GM18870 (cell line): ENCODE results near the gene GLRX3.
"Not testable (repeated sequence)": the region's sequence is repeated elsewhere in the genome, so short reads cannot be mapped to it uniquely, and the experiment has no call there.

Experiments
- ATAC-seq: cut with Tn5 transposase; IDR thresholded peaks from one replicate; pipeline ENCODE4 v1.9.1; 2021; ENCODE audit warnings: moderate library complexity; ENCODE audit not compliant: unreplicated experiment

GLRX3 gene

DNA sequence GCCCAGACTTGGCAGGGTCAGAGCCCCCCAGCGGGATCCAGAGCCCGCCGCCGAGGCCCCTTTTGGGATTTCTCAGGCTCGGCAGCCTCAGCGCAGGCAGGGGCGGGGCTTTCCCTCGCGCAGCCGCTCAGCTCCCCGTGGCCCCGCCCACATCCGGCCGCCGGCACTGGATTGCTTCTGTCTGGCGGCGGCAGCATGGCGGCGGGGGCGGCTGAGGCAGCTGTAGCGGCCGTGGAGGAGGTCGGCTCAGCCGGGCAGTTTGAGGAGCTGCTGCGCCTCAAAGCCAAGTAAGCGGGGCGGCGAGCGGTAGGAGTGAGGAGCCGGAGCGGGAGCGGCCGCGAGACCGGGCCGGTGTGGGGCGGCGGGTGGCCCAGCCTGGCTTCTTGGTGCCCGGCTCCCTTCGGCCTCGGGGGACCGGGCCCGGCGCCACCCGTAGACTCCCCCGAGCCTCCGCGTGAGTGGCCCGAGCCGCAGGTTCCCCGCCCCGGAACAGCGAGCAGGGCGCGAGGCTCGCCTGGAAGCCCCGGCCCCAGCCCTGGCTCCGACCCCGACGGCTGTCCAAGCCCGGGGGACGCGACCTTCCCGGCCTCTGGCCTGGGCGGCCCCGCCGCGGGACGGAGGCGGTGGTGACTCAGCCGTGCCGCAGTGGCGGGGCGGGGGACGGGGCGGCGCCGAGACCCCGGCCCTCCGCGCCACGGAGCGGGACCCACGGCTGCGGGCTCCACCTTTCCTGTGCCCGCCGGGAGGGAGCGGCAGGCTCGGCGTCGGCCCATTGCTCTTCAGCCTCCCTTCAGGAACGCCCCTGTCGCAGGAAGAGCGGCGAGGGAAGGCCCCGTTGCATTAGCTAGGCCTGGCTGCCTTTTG lies at the start of gene GLRX3:
Gene GLRX3, plus strand, starts transcription at position 166 of the 864 bp plus-strand sequence. Its CDS starts 30 bp downstream, at position 196.
- ATAC-seq: peak; percentile 51

DNA sequence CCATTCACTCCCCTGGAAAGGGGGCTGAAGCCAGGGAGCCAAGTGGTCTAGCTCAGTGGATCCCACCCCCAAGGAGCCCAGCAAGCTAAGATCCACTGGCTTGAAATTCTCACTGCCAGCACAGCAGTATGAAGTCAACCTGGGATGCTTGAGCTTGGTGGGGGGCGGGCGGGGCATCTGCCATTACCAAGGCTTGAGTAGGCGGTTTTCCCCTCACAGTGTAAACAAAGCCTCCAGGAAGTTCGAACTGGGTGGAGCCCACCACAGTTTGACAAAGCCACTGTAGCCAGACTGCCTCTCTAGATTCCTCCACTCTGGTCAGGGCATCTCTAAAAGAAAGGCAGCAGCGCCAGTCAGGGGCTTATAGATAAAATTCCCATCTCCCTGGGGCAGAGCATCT lies 45.6 kb upstream of the GLRX3 start:
- not testable (repeated sequence) for ATAC-seq

DNA sequence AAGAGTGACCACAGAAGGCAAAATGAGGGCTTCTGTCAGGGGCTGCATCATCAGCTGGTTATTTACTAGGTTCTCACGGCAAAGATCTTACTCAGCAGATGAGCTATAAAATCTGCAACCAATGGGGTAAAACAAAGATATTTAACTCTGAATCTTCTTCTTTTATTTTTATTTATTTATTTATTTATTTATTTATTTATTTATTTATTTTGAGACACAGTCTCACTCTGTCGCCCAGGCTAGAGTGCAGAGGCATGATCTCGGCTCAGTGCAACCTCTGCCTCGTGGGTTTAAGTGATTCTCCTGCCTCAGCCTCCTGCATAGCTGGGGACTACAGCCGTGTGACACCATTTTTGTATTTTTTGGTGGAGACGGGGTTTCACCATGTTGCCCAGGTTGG lies 36.8 kb upstream of the GLRX3 start:
- no peak for ATAC-seq

DNA sequence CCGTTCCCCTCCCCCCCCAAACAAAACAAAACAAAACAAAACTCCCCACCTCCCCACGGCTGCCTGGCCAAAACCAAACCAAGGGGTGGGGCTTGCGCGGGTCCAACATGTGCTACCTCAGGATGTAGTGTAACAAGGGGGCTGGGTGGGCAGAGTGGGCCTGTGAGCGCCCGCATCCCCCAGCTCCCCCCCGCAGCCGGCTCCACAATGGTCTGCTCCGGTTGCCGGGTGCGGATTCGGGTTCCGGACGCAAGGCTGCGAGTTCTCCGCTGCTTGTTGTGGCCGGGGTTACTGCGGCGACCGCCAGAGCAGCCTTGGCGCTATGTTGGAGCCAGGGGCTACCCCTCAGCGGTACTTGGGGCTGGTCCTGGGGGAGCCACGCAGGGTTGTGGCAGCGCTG lies 30.5 kb upstream of the GLRX3 start:
- ATAC-seq: no peak

DNA sequence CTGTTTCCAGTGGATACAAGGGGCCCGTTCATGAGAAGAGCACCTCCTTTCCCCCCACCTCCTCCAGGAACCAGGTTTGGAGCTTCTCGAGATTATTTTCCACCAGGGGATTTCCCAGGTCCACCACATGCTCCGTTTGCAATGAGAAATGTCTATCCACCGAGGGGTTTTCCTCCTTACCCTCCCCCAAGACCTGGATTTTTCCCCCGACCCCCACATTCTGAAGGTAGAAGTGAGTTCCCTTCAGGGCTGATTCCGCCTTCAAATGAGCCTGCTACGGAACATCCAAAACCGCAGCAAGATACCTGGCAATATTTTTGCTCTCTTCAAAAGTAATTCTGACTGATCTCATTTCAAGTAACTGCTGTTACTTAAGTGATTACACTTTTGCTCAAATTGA lies 28.0 kb upstream of the GLRX3 start:
- ATAC-seq: not testable (repeated sequence)

DNA sequence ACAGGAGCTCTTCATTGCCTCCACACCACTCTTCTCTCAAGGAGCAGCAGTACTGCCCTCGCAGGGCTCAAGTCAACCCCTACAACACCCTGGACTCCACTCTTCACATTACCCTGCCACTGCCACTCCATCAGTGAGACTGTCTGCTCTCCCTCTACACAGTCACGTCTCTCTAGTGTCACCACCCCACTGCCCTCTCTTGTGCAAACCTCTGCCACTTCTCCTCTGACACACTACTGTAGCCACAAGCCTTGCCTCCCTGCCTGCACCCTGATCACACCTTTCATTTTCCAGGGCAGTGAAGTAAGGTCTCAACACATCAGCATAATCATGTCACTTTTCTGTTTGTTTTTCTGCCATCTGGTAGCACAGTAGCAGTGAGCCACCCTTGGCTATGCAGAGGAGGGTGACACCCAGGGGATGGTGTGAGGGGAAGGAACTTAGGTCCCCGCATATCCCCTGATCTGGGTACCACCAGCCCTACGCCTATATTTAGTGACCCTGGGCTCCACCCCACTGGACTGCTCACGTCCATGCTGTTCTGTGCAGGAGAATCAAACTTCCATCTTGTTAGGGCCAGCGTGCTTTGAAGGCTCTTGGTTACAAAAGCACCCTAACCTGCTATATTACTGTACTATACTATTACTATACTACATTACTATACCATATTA lies 27.1 kb upstream of the GLRX3 start:
- no peak for ATAC-seq

DNA sequence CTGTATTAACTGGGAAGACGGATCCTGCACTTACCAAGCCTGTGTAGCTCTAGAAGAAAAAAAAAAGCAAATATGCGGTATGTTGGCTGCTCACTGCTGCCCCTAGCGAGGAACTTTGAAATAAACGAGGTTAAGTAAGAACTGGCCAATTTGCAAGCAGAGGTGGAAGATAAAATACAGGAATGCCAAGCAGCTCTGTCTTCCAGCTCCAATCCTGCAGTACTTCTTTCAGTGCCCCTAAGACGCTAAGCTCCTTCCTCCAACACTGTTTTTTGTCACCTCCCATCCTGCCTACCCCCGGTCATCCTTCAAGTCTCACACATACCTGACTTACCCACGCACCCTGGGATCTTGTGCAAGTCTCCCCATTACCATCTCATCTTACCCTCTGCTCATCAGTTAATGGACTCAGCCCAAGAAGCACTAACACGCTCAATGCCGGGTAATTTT lies 26.4 kb upstream of the GLRX3 start:
- ATAC-seq: peak; percentile 18

DNA sequence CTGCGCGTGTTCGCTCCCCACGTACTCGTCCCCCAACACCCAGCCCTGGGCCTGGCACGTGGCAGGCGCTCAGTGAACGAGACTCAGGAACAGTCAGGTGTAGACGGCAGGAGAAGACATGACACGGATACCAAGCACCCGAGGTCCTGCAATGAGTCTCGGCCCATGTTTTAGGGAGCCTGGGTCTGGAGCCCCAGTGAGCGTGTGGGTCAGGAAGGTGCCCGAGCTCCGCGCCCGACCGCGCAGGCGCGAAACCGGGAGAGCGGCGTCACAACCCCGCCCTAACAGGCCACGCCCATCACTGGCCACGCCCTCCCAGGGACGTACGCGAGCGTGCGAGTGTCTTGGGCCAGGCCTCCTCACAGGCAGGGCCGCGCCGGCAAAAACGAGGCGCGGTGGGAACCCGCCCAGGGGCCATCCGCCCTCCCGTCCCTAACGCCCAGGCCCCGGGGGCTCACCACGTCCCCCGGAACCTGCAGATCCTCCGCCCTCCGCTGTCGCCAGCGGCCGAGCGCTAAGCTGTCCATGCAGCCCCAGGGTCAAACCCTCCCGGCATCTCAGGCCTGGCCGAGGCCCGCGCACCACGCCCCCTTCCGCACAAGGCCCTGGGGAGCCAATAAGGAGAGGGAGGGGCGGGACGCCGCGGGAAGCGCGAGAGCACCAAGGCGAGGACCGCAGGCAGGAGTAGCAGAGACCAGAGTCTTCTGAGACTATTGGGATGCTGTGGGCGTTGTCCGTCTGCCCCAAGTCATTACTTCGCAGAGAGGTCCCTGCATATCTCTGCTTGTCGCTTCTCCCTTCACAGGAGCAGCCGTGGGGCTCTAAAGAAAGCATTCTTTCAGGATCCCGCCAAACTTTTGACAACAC lies 25.7 kb upstream of the GLRX3 start, which contains the start of gene C10orf143:
Gene C10orf143, minus strand, starts transcription at position 585 of the 867 bp plus-strand sequence. Its CDS starts 58 bp downstream, at position 527.
- peak; percentile 81 for ATAC-seq

DNA sequence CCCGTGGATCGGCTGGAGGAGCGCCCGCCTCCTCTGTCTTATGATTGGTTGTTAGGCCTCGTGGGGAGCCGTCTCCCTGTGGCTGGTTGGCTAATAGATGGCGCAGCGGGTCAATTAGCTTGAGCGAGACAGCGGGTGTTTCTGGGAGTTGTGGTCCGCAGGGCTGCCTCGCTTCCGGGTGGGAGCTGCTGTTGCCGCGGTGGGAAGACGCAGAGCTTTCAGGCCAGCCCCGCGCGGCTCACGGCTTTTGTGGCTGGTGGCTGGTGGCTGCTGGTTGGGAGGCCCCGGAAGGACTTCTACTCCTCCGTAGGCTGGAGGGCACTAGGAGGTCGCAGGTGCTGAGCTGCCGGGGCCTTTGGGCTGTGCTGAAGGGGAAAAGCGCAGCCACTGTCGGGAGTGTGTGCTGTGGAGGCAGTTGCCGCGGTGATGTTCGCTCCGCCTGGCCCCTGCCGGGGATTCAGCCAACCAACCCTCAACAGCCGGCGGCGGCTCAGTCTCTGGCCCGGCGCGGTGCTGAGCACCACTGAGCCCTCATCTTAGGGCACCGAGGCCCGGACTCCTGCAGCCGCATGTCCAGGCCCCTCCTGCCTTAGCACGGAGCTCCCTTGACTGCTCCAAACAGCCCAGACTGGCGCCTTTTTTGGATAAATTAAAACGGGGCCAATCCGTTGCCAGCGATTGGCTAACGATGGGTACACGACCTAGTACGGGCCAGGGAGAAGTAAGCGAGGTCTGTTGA lies 24.9 kb upstream of the GLRX3 start:
- ATAC-seq: peak; percentile 91

DNA sequence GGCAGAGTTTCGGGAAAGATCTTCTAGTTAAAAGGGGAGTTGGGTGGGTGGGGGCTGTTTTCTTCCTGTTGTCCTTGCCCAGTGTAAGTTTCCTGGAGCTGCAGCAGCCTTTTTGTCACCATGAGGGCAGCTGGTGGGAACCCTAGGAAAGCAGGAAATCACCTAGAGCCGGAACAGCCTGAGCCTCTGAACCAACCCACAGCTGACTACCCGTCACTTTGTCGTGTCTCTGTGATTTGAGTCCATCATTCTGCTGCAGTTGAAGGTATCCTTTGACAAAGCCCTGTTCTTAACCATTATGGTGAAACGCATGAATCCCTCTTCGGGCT lies 24.4 kb upstream of the GLRX3 start:
- no peak for ATAC-seq

DNA sequence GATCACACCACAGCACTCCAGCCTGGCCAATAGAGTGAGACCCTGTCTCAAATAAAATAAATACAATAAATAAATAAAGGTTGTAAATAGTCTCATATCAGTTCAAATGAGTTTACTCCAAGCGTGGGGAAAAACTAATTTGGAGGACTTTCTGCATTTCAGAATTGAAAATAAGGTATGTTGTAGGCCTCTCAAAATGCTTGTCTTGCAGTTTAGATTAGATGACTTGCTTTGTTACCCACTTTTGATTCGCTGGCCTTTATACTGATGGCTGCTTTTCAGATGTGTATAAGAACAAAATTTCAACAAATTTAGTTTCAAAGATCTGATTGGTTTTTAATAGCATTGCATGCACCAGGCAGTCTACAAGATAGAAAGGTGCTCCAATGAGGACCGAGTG lies 23.4 kb upstream of the GLRX3 start:
- no peak for ATAC-seq

DNA sequence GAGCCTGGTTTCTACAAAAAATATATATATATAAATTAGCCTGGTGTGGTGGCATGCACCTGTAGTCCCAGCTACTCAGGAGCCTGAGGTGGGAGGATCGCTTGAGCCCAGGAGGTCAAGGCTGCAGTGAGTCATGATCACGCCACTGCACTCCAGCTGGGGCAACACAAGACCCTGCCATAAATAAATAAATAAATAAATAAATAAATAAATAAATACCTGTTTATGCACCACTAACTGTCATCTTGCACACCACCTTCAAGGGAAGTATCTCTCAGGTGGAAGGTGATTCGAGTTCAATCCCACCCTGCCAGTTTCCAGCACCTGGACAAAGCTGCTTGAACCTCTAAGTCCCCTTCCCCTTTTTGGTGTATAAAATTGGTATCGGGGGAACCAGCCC lies 19.2 kb upstream of the GLRX3 start:
- not testable (repeated sequence) for ATAC-seq

DNA sequence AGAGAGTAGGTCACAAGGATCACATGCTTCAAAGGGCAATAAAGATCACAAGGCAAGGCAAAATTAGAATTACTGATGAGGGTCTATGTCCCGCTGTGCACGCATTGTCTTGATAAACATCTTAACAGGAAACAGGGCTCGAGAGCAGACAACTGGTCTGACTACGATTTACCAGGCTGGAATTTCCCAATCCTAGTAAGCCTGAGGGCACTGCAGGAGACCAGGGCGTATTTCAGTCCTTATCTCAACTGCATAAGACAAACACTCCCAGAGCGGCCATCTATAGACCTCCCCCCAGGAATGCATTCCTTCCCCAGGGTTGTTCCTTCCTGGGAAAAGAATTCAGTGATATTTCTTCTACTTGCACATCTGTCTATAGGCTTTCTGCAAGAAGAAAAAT lies 18.7 kb upstream of the GLRX3 start:
- ATAC-seq: not testable (repeated sequence)

DNA sequence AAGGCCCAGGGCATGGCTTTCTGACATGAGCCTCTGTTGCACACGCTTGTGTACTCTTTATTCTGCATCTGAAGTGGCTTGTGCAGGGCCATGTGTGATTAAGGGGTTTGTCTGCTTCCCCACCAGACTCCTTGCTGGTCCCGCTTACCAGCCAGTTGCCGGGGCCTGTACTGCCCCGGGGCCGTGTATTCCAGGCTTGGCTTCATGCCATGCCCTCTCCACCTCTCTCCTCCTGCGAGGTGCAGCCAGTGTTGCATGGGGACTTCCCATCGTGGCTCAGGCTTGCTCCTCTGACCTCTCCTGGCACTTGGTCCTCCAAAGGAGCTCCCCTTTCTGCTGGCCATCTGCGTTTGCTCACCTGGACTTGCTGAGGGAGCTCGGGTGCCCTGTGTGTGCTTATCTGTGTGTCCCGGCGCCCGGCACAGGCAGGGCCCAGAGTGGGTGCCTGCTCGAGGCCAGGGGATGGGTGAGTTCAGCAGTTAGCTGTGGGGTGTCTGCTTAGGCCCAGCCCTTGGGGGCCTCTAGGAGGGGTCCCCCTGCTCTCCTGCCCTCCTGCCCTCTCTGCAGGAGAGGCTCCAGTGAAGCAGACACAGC lies 14.6 kb upstream of the GLRX3 start:
- ATAC-seq: no peak

DNA sequence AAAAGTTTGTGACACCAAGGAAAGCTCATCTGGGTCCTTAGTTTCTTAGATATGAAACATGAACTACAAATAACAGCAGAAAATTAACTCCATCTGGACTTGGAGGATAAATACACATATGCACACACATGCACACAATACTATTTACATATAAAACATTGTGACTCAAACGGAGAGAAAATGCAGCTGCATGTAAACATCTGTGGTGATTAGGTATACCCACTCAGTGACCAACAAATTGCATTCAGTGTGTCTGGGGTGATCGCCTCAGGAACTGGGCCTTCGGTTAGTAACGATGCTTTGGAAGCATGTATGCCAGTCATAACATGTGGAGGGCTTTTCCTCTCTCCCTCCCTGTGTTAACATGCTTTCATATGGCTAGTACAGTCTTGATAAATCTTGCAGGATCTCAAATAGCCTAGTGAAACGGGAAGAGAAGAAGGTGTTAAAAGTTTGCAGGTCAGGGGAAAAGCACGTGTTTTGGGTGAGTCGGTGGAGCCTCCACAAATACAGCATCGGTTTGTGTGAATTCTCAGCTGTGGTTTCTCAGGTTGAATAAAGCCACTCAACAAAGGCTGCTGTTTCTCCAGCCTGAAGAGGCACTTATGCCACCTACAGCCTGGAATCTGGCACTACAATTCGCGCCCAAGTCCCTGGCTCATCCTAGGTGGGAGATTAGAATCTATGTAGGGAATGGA lies 8.7 kb upstream of the GLRX3 start:
- ATAC-seq: peak; percentile 96

DNA sequence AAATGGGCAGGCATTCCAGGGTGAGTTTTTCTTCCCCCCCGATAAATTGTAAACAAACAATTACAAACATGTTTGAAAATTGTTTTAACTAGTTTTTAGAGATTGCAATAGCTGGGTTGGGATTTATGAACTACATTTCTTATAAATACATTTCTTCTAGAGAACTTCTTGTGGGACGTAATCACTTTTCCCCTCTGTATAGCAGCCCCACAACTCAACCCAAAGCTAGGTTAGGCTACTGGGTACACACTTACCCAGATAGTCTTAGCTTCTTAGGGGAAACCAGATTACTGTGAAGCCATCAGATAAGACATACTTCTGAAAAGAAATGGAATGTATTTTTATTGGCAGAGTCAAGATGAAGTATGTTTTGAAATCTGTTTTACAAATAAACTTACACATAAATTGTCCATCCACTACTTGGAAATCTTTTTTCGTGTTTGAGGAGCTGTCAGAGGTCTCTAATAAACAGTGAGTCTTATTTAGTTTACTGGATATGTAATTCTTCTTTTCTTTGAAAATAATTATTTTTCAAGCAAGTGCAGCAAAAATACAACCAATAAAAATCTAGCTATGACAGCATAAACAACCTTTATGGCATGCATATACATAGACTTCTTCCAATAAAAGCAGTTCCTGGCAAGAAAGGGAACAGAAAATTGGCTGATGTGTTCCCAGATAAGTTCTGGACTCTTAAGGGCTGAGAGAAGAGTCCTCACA lies 8.0 kb upstream of the GLRX3 start:
- no peak for ATAC-seq

DNA sequence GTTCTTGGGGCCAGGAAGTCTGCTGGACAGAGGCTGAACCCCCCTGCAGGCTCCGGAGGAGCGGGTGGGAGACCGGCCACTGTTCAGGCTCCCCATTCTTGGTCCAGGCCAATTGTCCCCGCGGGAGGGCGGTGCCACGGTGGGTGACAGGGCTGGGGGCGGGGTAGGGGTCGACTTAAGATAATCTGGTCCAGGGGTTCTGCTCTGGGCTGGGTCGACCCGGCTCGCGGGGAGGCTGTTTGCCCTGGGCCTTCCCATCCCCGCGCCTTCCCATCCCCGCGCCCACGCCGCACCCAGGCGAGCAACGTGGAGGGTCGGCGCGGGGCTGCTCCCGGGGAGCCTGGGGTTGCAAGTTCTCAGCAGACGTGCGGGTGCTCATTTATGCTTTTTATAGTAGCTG lies 7.3 kb upstream of the GLRX3 start:
- no peak for ATAC-seq

DNA sequence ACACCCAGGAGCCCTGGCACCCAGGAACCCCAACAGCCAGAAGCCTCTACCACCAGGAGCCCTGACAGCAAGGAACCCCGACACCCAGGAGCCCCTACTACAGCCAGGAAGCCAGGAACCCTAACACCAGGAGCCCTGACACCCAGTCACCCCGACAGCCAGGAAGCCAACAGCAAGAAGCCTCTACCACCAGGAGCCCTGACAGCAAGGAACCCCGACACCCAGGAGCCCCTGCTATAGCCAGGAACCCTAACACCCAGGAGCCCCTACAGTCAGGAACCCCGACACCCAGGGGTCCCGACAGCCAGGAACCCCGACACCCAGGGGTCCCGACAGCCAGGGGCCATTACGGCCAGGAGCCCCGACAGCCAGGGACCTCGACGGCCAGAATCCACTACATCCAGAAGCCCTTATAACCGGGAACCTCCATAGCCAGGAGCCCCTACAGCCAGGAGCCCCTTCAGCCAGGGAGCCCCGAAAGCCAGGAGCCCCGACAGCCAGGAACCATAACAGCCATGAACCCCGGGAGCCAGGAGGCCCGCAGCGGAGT lies 440 bp upstream of the GLRX3 start:
- ATAC-seq: peak; percentile 16

DNA sequence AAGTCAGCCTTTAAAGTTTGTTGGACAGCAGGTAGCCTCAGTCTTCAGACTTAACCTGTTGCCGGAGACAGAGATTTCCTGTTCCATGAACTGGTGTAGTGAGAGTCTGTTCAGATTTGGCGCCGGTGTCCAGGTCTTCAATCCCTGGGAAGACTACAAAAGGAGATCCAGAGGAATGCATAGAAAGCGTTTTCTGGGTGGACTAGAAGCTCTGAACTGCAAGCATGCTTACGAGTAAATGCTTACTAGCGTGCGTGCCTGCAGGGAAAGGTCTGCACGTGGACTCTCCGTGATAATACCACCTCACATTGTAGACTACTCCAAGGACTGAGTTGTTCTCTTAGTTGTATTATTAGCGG lies 878 bp downstream of the GLRX3 start:
- no peak for ATAC-seq
